ENCODE data around the gene RPS6KA5. TPM values are rescaled to one million over a fixed set of nuclear protein-coding genes. Genes with fewer than 3 reads are reported as not detected.

RPS6KA5 gene
- total RNA-seq, 1 donor from 2014 or later: 0.65 TPM

DNA sequence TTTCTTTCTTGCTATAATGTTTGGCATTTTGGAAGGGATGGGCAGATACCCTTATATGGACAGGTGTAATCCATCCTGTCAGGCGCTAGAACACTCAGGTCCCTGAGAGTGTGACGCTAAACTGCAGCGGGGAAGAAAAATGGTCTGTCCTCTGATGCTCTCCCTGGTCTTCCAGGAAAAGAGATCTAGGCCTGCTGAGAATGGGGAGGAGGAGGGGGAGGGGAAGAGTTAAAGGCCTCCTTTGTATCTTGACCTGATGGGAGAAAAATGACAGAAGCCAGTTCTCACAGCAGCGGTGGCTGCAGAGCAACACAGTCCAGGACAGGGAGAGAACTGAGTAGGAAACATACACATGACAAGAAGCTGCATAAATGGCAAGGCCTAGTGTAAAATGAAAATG lies 61.1 kb downstream of the RPS6KA5 start:
- DNase-seq (ENCODE audit: low spot score): no peak
- Mint-ChIP-seq H3K4me1 (ENCODE audit: low read depth) (no peaks in the 10 kb centered on the region), H3K36me3 (ENCODE audit: low read depth) (no peaks in the 10 kb centered on the region), H3K27ac (ENCODE audit: unreplicated experiment) (no peak overlapping the region), H3K27me3 (ENCODE audit: low read depth) (no peaks in the 10 kb centered on the region), H3K4me3 (ENCODE audit: unreplicated experiment) (no peak overlapping the region), H3K9me3 (ENCODE audit: low read depth) (no peaks in the 10 kb centered on the region)
- TF ChIP-seq, protein P1, sequence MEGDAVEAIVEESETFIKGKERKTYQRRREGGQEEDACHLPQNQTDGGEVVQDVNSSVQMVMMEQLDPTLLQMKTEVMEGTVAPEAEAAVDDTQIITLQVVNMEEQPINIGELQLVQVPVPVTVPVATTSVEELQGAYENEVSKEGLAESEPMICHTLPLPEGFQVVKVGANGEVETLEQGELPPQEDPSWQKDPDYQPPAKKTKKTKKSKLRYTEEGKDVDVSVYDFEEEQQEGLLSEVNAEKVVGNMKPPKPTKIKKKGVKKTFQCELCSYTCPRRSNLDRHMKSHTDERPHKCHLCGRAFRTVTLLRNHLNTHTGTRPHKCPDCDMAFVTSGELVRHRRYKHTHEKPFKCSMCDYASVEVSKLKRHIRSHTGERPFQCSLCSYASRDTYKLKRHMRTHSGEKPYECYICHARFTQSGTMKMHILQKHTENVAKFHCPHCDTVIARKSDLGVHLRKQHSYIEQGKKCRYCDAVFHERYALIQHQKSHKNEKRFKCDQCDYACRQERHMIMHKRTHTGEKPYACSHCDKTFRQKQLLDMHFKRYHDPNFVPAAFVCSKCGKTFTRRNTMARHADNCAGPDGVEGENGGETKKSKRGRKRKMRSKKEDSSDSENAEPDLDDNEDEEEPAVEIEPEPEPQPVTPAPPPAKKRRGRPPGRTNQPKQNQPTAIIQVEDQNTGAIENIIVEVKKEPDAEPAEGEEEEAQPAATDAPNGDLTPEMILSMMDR (IDR thresholded peaks at IDR 0.05): no peak

DNA sequence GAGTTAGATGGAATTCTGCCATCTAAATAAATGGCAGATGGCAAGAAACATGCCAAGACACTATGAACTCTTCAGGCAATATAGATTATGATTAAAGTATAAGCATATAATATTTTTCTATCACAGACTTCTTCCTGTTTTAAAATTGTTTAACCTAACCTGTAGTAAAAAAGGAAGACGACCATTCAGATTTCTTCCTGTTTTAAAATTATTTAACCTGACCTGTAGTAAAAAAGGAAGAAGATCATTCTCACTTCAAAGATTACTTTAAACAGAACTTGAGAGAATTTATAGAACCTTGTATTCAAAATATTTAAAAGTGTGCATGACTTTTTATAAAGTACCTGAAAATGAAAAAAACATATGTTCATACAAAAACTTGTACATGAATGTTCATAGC lies 63.5 kb downstream of the RPS6KA5 start:
- no peak for DNase-seq (ENCODE audit: low spot score)
- TF ChIP-seq, protein P1 (IDR thresholded peaks at IDR 0.05): no peak
- Mint-ChIP-seq H3K36me3 (ENCODE audit: low read depth) (no peaks in the 10 kb centered on the region), H3K9me3 (ENCODE audit: low read depth) (peaks cover 6% of the 10 kb centered on the region), H3K27ac (ENCODE audit: unreplicated experiment) (no peak overlapping the region), H3K4me3 (ENCODE audit: unreplicated experiment) (no peak overlapping the region), H3K4me1 (ENCODE audit: low read depth) (no peaks in the 10 kb centered on the region), H3K27me3 (ENCODE audit: low read depth) (no peaks in the 10 kb centered on the region)

DNA sequence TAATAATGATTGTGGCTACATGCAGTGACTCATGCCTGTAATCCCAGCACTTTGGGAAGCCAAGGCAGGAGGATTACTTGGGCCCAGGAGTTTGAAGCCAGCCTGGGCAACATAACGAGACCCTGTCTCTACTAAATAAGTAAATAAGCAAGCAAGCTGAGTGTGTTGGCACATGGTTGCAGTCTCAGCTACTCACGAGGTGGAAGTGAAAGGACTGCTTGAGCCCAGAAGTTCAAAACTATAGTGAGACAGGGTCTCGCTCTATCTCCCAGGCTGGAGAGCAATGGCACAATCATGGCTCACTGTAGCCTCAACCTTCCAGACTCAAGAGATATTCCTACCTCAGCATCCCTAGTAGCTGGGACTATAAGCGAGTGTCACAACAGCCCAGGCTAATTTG lies 64.7 kb downstream of the RPS6KA5 start:
- no peaks in the 10 kb centered on the region for H3K36me3 Mint-ChIP-seq (ENCODE audit: low read depth)
- H3K4me1 Mint-ChIP-seq (ENCODE audit: low read depth): no peaks in the 10 kb centered on the region
- no peaks in the 10 kb centered on the region for H3K27me3 Mint-ChIP-seq (ENCODE audit: low read depth)
- TF ChIP-seq, protein P1 (IDR thresholded peaks at IDR 0.05): no peak
- DNase-seq (ENCODE audit: low spot score): no peak
- H3K27ac Mint-ChIP-seq (ENCODE audit: unreplicated experiment): no peak overlapping the region
- H3K9me3 Mint-ChIP-seq (ENCODE audit: low read depth): peaks cover 6% of the 10 kb centered on the region
- no peak overlapping the region for H3K4me3 Mint-ChIP-seq (ENCODE audit: unreplicated experiment)

DNA sequence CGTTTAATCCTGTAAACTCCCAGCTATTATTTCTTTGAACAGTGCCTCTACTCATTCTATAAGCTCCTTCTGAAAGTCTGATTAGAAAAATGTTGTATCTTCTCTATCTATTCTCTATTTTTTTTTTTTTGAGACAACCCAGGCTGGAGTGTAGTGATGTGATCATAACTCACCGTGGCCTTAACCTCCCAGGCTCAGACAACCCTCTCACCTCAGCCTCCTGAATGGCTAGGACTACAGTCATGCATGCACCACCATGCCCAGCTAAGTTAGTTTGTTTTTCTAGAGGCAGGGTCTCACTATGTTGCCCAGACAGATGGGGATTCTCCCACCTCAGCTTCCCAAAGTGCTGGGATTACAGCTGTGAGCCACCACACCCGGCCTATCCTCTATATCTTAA lies 66.6 kb downstream of the RPS6KA5 start:
- H3K27ac Mint-ChIP-seq (ENCODE audit: unreplicated experiment): no peak overlapping the region
- H3K4me1 Mint-ChIP-seq (ENCODE audit: low read depth): no peaks in the 10 kb centered on the region
- DNase-seq (ENCODE audit: low spot score): no peak
- H3K9me3 Mint-ChIP-seq (ENCODE audit: low read depth): peaks cover 6% of the 10 kb centered on the region
- no peak overlapping the region for H3K4me3 Mint-ChIP-seq (ENCODE audit: unreplicated experiment)
- H3K27me3 Mint-ChIP-seq (ENCODE audit: low read depth): no peaks in the 10 kb centered on the region
- H3K36me3 Mint-ChIP-seq (ENCODE audit: low read depth): no peaks in the 10 kb centered on the region
- TF ChIP-seq, protein P1 (IDR thresholded peaks at IDR 0.05): no peak

DNA sequence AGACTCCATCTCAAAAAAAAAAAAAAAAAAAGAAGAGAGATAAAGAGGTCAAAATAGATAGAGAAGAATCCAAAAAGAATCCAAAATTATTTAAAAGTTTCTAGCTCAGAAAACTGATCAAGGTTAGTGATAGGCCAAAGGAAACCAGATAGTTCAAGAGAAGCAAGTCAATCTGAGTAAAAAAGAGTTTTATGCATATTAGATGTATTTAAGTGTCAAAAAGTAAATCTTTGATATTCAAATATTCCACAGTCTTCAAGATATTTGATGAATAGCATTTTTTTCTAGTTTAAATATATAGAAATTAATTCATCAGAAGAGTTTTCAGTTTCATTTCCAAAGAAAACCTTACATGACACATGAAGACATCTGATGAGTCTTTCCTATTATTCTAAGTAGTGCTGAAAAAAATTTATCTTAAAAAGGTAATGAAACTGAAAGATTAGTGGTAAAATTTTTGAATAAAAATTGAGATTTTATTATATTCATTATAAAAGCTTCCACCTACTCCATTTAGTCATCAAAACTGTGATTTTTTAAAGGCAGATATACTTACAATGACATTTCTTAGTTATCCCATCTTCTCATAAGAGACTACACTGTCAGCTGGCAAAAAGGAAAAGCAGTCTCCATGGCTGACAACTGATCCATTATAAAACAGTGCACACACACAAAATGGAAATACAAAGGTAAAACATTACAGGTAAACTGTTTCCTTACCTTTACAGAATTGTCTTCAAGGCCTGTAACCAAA lies 68.6 kb downstream of the RPS6KA5 start:
- H3K4me1 Mint-ChIP-seq (ENCODE audit: low read depth): no peaks in the 10 kb centered on the region
- H3K9me3 Mint-ChIP-seq (ENCODE audit: low read depth): peaks cover 6% of the 10 kb centered on the region
- H3K27me3 Mint-ChIP-seq (ENCODE audit: low read depth): no peaks in the 10 kb centered on the region
- no peak for DNase-seq (ENCODE audit: low spot score)
- H3K27ac Mint-ChIP-seq (ENCODE audit: unreplicated experiment): no peak overlapping the region
- TF ChIP-seq, protein P1 (IDR thresholded peaks at IDR 0.05): no peak
- H3K36me3 Mint-ChIP-seq (ENCODE audit: low read depth): no peaks in the 10 kb centered on the region
- no peak overlapping the region for H3K4me3 Mint-ChIP-seq (ENCODE audit: unreplicated experiment)

Measured in chondrocyte (in vitro differentiated cells).